HepG2 (cell line): ENCODE results near the gene PET100. TPM values are rescaled to one million over a fixed set of nuclear protein-coding genes. Genes with fewer than 3 reads are reported as not detected.

Source experiments
- AGO1 ChIP-seq: fragments of 200-400 bp; formaldehyde crosslinking; IDR thresholded peaks from 2 replicates; pipeline ENCODE4 v1.6.1; 2017; ENCODE audit warnings: mild to moderate bottlenecking, low read depth, low read length, moderate library complexity; ENCODE audit not compliant: poor library complexity, severe bottlenecking
- AHR ChIP-seq: IDR thresholded peaks from 2 replicates; pipeline ENCODE4 v1.6.1; 2018; ENCODE audit warnings: missing genetic modification reagents, missing compliant biosample characterization
- ARID3A ChIP-seq: IDR thresholded peaks from 2 replicates; pipeline ENCODE4 v1.6.1; 2012; ENCODE audit warnings: low read depth, low read length, improper control_type of control experiment
- ARNT ChIP-seq: fragments of 450-650 bp; IDR thresholded peaks from 2 replicates; pipeline ENCODE4 v1.6.1; 2017
- HNRNPUL1 ChIP-seq: fragments of 200-400 bp; formaldehyde crosslinking; IDR thresholded peaks from 2 replicates; pipeline ENCODE4 v1.6.1; 2017; ENCODE audit warnings: low read depth, mild to moderate bottlenecking, low read length, moderate library complexity
- IRF1 ChIP-seq: sonication (generic); formaldehyde crosslinking; IDR thresholded peaks from 2 replicates; pipeline ENCODE4 v1.4.0; 2020; ENCODE audit warnings: low read depth, mild to moderate bottlenecking, missing genetic modification reagents
- JARID2 ChIP-seq: sonication (generic); formaldehyde crosslinking; IDR thresholded peaks from 2 replicates; pipeline ENCODE4 v1.8.1; 2023; ENCODE audit warnings: missing genetic modification reagents, inconsistent platforms; ENCODE audit not compliant: insufficient replicate concordance
- KMT2B ChIP-seq: IDR thresholded peaks from 2 replicates; pipeline ENCODE4 v1.6.1; 2016; ENCODE audit warnings: missing genetic modification reagents, missing compliant biosample characterization
- MED8 ChIP-seq: sonication (generic); formaldehyde crosslinking; IDR thresholded peaks from 2 replicates; pipeline ENCODE4 v1.8.1; 2023; ENCODE audit warnings: mild to moderate bottlenecking, missing genetic modification reagents; ENCODE audit not compliant: insufficient replicate concordance
- NCOA5 ChIP-seq: sonication (generic); formaldehyde crosslinking; IDR thresholded peaks from 2 replicates; pipeline ENCODE4 v1.4.0; 2020; ENCODE audit warnings: missing genetic modification reagents
- PHF21A ChIP-seq: sonication (generic); formaldehyde crosslinking; IDR thresholded peaks from 2 replicates; pipeline ENCODE4 v1.5.0; 2020; ENCODE audit warnings: mild to moderate bottlenecking, missing genetic modification reagents
- SIX1 ChIP-seq: sonication (generic); formaldehyde crosslinking; IDR thresholded peaks from 2 replicates; pipeline ENCODE4 v1.4.0; 2020; ENCODE audit warnings: missing genetic modification reagents, borderline replicate concordance
- TAF1 ChIP-seq: sonication (generic); formaldehyde crosslinking; IDR thresholded peaks from 2 replicates; pipeline ENCODE4 v1.4.0; 2020; ENCODE audit warnings: missing genetic modification reagents
- TFE3 ChIP-seq: IDR thresholded peaks from 2 replicates; pipeline ENCODE4 v1.6.1; 2016
- ZBTB34 ChIP-seq: sonication (generic); formaldehyde crosslinking; IDR thresholded peaks from 2 replicates; pipeline ENCODE4 v1.8.0; 2022; ENCODE audit warnings: mild to moderate bottlenecking, missing genetic modification reagents
- ZNF430 ChIP-seq: sonication (generic); formaldehyde crosslinking; IDR thresholded peaks from 2 replicates; pipeline ENCODE4 v1.9.0; 2021; ENCODE audit warnings: mild to moderate bottlenecking, missing genetic modification reagents
- ZNF574 ChIP-seq: sonication (generic); formaldehyde crosslinking; IDR thresholded peaks from 2 replicates; pipeline ENCODE4 v1.4.0; 2020; ENCODE audit warnings: missing genetic modification reagents
- ZNF597 ChIP-seq: sonication (generic); formaldehyde crosslinking; IDR thresholded peaks from 2 replicates; pipeline ENCODE4 v1.5.0; 2020; ENCODE audit warnings: missing genetic modification reagents
- ZNF746 ChIP-seq: sonication (generic); formaldehyde crosslinking; IDR thresholded peaks from 2 replicates; pipeline ENCODE4 v1.8.0; 2022; ENCODE audit warnings: mild to moderate bottlenecking, missing genetic modification reagents
- ZNF75D ChIP-seq: sonication (generic); formaldehyde crosslinking; IDR thresholded peaks from 2 replicates; pipeline ENCODE4 v1.8.1; 2023; ENCODE audit warnings: missing genetic modification reagents, mild to moderate bottlenecking, borderline replicate concordance
- ZNF850 ChIP-seq: sonication (generic); formaldehyde crosslinking; conservative IDR thresholded peaks from 2 replicates; pipeline ENCODE4 v1.9.0; 2021; ENCODE audit warnings: mild to moderate bottlenecking, missing genetic modification reagents
- polyA plus RNA-seq, 8 experiments: library from polyadenylated mRNA; depleted of rRNA in 3 of 8; stranded (reverse) in 7 of 8; unstranded in 1 of 8; fragments of >200 nt; fragmentation: Illumina TruSeq in 4 of 8; extraction: Trizol in 4 of 8; gene quantifications; 2 replicates each; pipeline versions ENCODE4 v1.2.1 to v1.2.3, GENCODE V29; 2011 to 2016; ENCODE audit warnings: low read depth in 4 of 8, missing spikeins in 1 of 8, mixed read lengths in 1 of 8; ENCODE audit not compliant: insufficient read depth in 1 of 8
- total RNA-seq, 5 experiments: library from RNA; depleted of rRNA; stranded (reverse); fragments of >200 nt; fragmentation: Illumina TruSeq; extraction: Trizol; gene quantifications; 2 replicates each; pipeline ENCODE4 v1.2.3, GENCODE V29; 2016; ENCODE audit warnings: low read depth in 1 of 5

The PET100 gene
- total and polyA plus RNA-seq, 2 of the 13 experiments (the other 11 are each of a cell fraction or from before 2014, with no cell fraction given) = 22.3 to 66.5 TPM

GRCh38 chr19:7680606-7681339, 51.2 kb downstream of the PET100 start, which contains the start of gene TRAPPC5 (continued):
- TF ChIP-seq ZNF597 (no peak), TFE3 (CRISPR knock-in tag) (no peak), ARNT (no peak), ZNF75D (no peak), ZNF850 (no peak), NCOA5 (no peak), ZBTB34 (no peak), HNRNPUL1 (no peak), ZNF746 (CRISPR knock-in tag) (no peak), ZNF430 (CRISPR knock-in tag) (no peak), ARID3A (no peak), ZNF574 (peak; percentile 72), KMT2B (no peak), AGO1 (peak; percentile 38), AHR (no peak), IRF1 (CRISPR knock-in tag) (no peak), PHF21A (CRISPR knock-in tag) (no peak), SIX1 (CRISPR knock-in tag) (no peak), MED8 (CRISPR knock-in tag) (peak; percentile 19), TAF1 (CRISPR knock-in tag) (peak; percentile 66; the same call in 1 of the 2 replicates), JARID2 (CRISPR knock-in tag) (no peak)
